Heart right ventricle (tissue), 16 donors: ENCODE data around the gene PASD1. TPM values are rescaled to one million over a fixed set of nuclear protein-coding genes. Genes with fewer than 3 reads are reported as not detected.
A peak's percentile ranks its signal among the peaks of the same experiment; 100 is the strongest.

Experiments
- ATAC-seq, 8 donors: fragments of 200-7000 bp; cut with Tn5 transposase; one replicate each; pipeline ENCODE4 v1.9.1; 2020; ENCODE audit warnings: mild to moderate bottlenecking in 8 of 8, moderate library complexity in 8 of 8, moderate number of reproducible peaks in 1 of 8
- DNase-seq, 2 donors: peaks; one replicate each; pipeline ENCODE4 v3.0.0-alpha.2; 2020
- H3K27ac ChIP-seq, 10 donors: fragments of 200-600 bp; sonication (generic) in 2 of 10; one replicate each; pipeline versions ENCODE4 v1.5.0 to v1.8.0; 2020 to 2022; ENCODE audit warnings: mild to moderate bottlenecking in 3 of 10
- H3K27me3 ChIP-seq, 7 donors: fragments of 200-600 bp; one replicate each; pipeline ENCODE4 v1.8.0; 2021 to 2022; ENCODE audit warnings: mild to moderate bottlenecking in 2 of 7
- H3K36me3 ChIP-seq, 9 donors: fragments of 200-600 bp; sonication (generic) in 1 of 9; one replicate each; pipeline versions ENCODE4 v1.5.0 to v1.8.0; 2020 to 2022; ENCODE audit warnings: mild to moderate bottlenecking in 2 of 9
- H3K4me1 ChIP-seq, 9 donors: fragments of 200-600 bp; sonication (generic) in 1 of 9; one replicate each; pipeline versions ENCODE4 v1.5.0 to v1.8.0; 2020 to 2022; ENCODE audit warnings: mild to moderate bottlenecking in 4 of 9
- H3K4me3 ChIP-seq, 10 donors: fragments of 200-600 bp; sonication (generic) in 2 of 10; one replicate each; pipeline versions ENCODE4 v1.5.0 to v1.8.0; 2020 to 2022; ENCODE audit warnings: mild to moderate bottlenecking in 7 of 10, moderate library complexity in 2 of 10
- H3K9me3 ChIP-seq, 11 donors: fragments of 200-600 bp in 10 of 11; sonication (generic) in 2 of 11; one replicate each; pipeline versions ENCODE4 v1.5.0 to v1.8.0; 2013 to 2022; ENCODE audit warnings: mild to moderate bottlenecking in 2 of 11, control low read depth in 1 of 11, moderate library complexity in 1 of 11
- WGBS, 2 donors: extraction: QIAGEN DNeasy Blood & Tissue Kit; methylation state at CpG; one replicate each; pipeline ENCODE4 v1.1.7; 2013; ENCODE audit warnings: inconsistent platforms in 1 of 2; 5-methylcytosine and 5-hydroxymethylcytosine counted together
- intact Hi-C, 10 donors: fragments of 100-400 bp; cut with DNase I; formaldehyde crosslinking; loops; one replicate each; pipeline versions ENCODE4 v1.11.1 to v1.14.2; 2022
- polyA plus RNA-seq, 2 donors: library from polyadenylated mRNA; stranded (reverse); fragments of 200-250 nt; gene quantifications; one replicate each; pipeline ENCODE4 v1.2.3, GENCODE V29; 2013
- total RNA-seq, 10 donors: library from RNA; stranded (reverse); fragmentation: NEBNext Ultra II Directional in 3 of 10; extraction: Animal tissue kit (Norgen Biotek cat#: 25700) in 3 of 10; gene quantifications; one replicate each; pipeline versions ENCODE4 v1.2.1 to v1.2.4, GENCODE V29; 2021 to 2023
- TF ChIP-seq, protein P1 (sequence below), 9 donors: fragments of 200-600 bp; sonication (generic) in 2 of 9; IDR thresholded peaks; one replicate each; pipeline versions ENCODE4 v1.5.0 to v1.8.0; 2021 to 2022; ENCODE audit warnings: antibody characterized with exemption in 9 of 9, mild to moderate bottlenecking in 5 of 9, moderate library complexity in 1 of 9
- donor health status: Arrhythmogenic right ventricular cardiomyopathy.
- donor health status: ischemic (EF 13 %, LVEDD 7.1; RV severe dilation, severe dysfunction).
- donor health status: healthy with polysubstance abuse.
- donor health status: DM: no; HTN: yes; CAD: no.
- donor health status: DM: no; HTN: no; CAD: no.
- donor health status: ischemic (EF 25% LVEDD 6.9; RV normal size, moderate dysfunction).
- donor health status: ischemic (EF 25% LVEDD 5.7; RV mildly dilated, moderate dysfunction).
- donor health status: healthy.
- donor health status: DM: yes; HTN: yes; CAD: no.
- donor health status: Ischemic cardiomyopathy.
- donor health status: ischemic (EF 35%, LVEDD 5.7; RV mildly dilated, moderate dysfunction).
- donor health status: nonischemic (EF 11% LVEDD 7.7; RV severe dilation, severe dysfunction).
- donor health status: DM: yes; HTN: yes; CAD: no.
- donor health status: PGD.
- donor health status: ischemic (EF 29% LVEDD 5.4; RV normal size, mild dysfunction).
- donor health status: nonischemic (EF 23%, LVEDD 6.1; RV moderate dilation, normal function).

Gene PASD1
- total and polyA plus RNA-seq, 12 donors, result not detected

DNA sequence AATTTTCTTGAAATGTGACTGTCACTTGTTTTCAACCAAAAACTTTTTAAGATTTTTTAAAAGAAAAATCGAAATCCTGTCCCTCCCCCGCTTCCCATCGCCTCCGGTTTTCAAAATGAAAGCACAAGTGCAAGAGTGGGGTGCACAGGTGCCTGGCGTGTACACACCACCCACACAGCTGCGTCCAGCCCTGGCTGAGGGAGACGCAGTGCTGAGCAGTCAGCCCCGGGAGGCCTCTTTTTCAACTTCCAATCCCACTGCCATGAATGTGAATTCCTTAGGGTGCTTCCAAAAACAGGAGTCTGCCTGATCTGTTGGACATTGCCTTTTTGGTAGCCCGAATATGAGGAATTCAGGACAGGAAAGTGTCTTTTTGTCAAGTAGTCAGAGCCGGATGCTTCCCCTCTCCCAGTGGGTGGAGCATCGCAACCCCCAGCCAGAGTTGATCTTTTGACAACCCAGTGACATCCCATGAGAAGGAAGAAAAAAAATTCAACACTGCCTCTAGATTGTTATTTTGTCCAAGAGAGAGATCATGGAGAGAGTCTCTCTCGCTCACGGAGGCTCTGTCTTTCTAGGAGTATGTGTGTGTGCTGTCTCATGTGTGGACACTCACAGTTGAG lies 140.7 kb downstream of the PASD1 start:
- Histone ChIP-seq H3K36me3 (no peaks in the 10 kb centered on the region), H3K27me3 (peaks cover 0 to 15% (median 0%) of the 10 kb centered on the region in 7 donors), H3K27ac (peak overlapping the region in 9 of 10 donors; percentile 11 to 75 (median 48)), H3K4me1 (peaks cover 0 to 17% (median 7%) of the 10 kb centered on the region in 9 donors), H3K9me3 (no peaks in the 10 kb centered on the region), H3K4me3 (peak overlapping the region in 5 of 10 donors; percentile 10 to 43 (median 36))
- DNase-seq, result peak in 1 of 2 donors; percentile 9
- ATAC-seq, result peak in 6 of 8 donors; percentile 17 to 73 (median 62)
- TF ChIP-seq, protein P1, sequence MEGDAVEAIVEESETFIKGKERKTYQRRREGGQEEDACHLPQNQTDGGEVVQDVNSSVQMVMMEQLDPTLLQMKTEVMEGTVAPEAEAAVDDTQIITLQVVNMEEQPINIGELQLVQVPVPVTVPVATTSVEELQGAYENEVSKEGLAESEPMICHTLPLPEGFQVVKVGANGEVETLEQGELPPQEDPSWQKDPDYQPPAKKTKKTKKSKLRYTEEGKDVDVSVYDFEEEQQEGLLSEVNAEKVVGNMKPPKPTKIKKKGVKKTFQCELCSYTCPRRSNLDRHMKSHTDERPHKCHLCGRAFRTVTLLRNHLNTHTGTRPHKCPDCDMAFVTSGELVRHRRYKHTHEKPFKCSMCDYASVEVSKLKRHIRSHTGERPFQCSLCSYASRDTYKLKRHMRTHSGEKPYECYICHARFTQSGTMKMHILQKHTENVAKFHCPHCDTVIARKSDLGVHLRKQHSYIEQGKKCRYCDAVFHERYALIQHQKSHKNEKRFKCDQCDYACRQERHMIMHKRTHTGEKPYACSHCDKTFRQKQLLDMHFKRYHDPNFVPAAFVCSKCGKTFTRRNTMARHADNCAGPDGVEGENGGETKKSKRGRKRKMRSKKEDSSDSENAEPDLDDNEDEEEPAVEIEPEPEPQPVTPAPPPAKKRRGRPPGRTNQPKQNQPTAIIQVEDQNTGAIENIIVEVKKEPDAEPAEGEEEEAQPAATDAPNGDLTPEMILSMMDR (IDR thresholded peaks at IDR 0.05), result no peak
- intact Hi-C loops, result loop anchor here in 1 of 10 donors (5.0 kb wide), 1 partner anchor 943 kb away; no protein-coding TSS in a partner anchor
- WGBS, 2 donors, result 23 to 24% methylated on average over 13 of the region's 13 CpGs

DNA sequence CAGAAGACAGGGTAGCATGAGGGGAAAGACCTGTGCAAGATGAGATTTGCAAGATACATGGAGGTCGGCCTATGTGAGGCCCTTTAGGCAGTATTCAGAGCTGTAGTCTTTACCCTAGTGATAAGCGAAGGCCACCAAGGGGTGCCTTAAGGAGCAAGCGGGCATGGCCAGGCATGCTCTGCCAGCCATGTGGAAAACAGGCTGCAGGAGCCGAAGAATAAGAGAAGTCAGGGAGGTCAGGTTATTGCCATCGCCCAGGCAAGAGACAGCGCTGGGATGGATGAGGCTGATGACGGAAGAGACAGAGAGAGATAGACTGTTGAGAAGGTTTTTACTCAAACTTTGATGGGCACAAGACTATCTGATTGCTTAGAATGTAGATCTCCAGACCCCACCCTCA lies 145.3 kb downstream of the PASD1 start:
- TF ChIP-seq, protein P1 (IDR thresholded peaks at IDR 0.05), result no peak
- no peak for ATAC-seq
- H3K27me3 ChIP-seq, result peaks cover 0 to 20% (median 0%) of the 10 kb centered on the region in 7 donors
- WGBS, 2 donors, result 85 to 94% methylated on average over 7 of the region's 7 CpGs
- H3K36me3 ChIP-seq, result no peaks in the 10 kb centered on the region
- H3K9me3 ChIP-seq, result no peaks in the 10 kb centered on the region
- no peak overlapping the region for H3K4me3 ChIP-seq
- peaks cover 0 to 27% (median 6%) of the 10 kb centered on the region in 9 donors for H3K4me1 ChIP-seq
- no peak for DNase-seq
- intact Hi-C loops, result no loop called here
- H3K27ac ChIP-seq, result no peak overlapping the region

GRCh38 chrX:151710457-151710856 lies 147.0 kb downstream of the PASD1 start:
- TF ChIP-seq, protein P1 (IDR thresholded peaks at IDR 0.05), result no peak
- Histone ChIP-seq H3K27ac (peak overlapping the region in 2 of 10 donors; percentile 1 to 48), H3K27me3 (peaks cover 0 to 16% (median 0%) of the 10 kb centered on the region in 7 donors), H3K4me1 (peaks cover 0 to 25% (median 5%) of the 10 kb centered on the region in 9 donors), H3K4me3 (no peak overlapping the region), H3K36me3 (no peaks in the 10 kb centered on the region), H3K9me3 (no peaks in the 10 kb centered on the region)
- intact Hi-C loops, result no loop called here
- ATAC-seq (no peak), DNase-seq (no peak)
- 76 to 79% methylated on average over 2 of the region's 2 CpGs for WGBS, 2 donors

- no peak overlapping the region for H3K4me3 ChIP-seq
- WGBS, 2 donors, result 46 to 59% methylated on average over 5 of the region's 5 CpGs
- peaks cover 0 to 25% (median 5%) of the 10 kb centered on the region in 9 donors for H3K4me1 ChIP-seq
- H3K27me3 ChIP-seq, result peaks cover 0 to 16% (median 0%) of the 10 kb centered on the region in 7 donors
- H3K9me3 ChIP-seq, result no peaks in the 10 kb centered on the region
- DNase-seq (no peak), ATAC-seq (peak in 5 of 8 donors; percentile 20 to 61 (median 31))
- TF ChIP-seq, protein P1 (IDR thresholded peaks at IDR 0.05), result no peak
- H3K27ac ChIP-seq, result peak overlapping the region in 5 of 10 donors; percentile 37 to 67 (median 49)
- no peaks in the 10 kb centered on the region for H3K36me3 ChIP-seq
- intact Hi-C loops, result no loop called here
Observed at GRCh38 chrX:151711154-151711553, 147.7 kb downstream of the PASD1 start.
